Articular chondrocyte of knee joint (primary cell): Measurements from ENCODE around the gene YOD1. TPM values are rescaled to one million over a fixed set of nuclear protein-coding genes. Genes with fewer than 3 reads are reported as not detected.

Experiments used
- total RNA-seq: library from RNA; depleted of rRNA; stranded (reverse); fragments of >200 nt; gene quantifications from 2 replicates; pipeline ENCODE4 v1.2.3, GENCODE V29; 2012

The YOD1 gene
- 11.7 and 12.3 TPM in 2 replicates for total RNA-seq

GRCh38 chr1:207051191-207051943, at the start of gene YOD1:
YOD1 (minus strand) TSS chr1:207051208; CDS start chr1:207051030, 178 bp downstream.

GRCh38 chr1:207088701-207089626, 38.0 kb upstream of the YOD1 start, which contains the start of gene C4BPB:
C4BPB (plus strand) TSS chr1:207088860; CDS start chr1:207089532, 672 bp downstream.

GRCh38 chr1:207052911-207053769, 2.1 kb upstream of the YOD1 start, which contains the start of gene PFKFB2:
PFKFB2 (plus strand) TSS chr1:207053275; CDS start chr1:207054718, 1,443 bp downstream.

GRCh38 chr1:207032528-207033017, 18.4 kb downstream of the YOD1 start, which contains the start of gene C1orf116:
C1orf116 (minus strand) TSS chr1:207032756; CDS start chr1:207027598, 5,158 bp downstream.

Other genes starting within 250 kb of the YOD1 start
- not detected in 2 replicates for gene IL20, start 185.6 kb downstream of the YOD1 start, total RNA-seq
- not detected in 2 replicates for gene IL24, start 153.8 kb downstream of the YOD1 start, total RNA-seq
- gene FCMR, start 129.3 kb downstream of the YOD1 start, total RNA-seq, result 0.65 TPM in 1 of 2 replicates, not detected in the other
- gene PIGR, start 104.7 kb downstream of the YOD1 start, total RNA-seq, result not detected in 2 replicates
- gene FCAMR, start 80.7 kb downstream of the YOD1 start, total RNA-seq, result not detected in 2 replicates
- gene C1orf116, start 18.5 kb downstream of the YOD1 start, total RNA-seq, result 0.13 TPM in 1 of 2 replicates, not detected in the other
- gene PFKFB2, start 2.1 kb upstream of the YOD1 start, total RNA-seq, result 10.2 and 15.8 TPM in 2 replicates
- not detected in 2 replicates for gene C4BPB, start 37.7 kb upstream of the YOD1 start, total RNA-seq
- gene C4BPA, start 53.0 kb upstream of the YOD1 start, total RNA-seq, result not detected in 2 replicates